DMS153 treated with DMSO at 0.1 percent for 48 hours (cell line): Measurements from ENCODE around the gene NME5.
"Not testable (repeated sequence)": the region's sequence is repeated elsewhere in the genome, so short reads cannot be mapped to it uniquely, and the experiment has no call there.

Experiments used
- DNase-seq: peaks from one replicate; lab custom pipeline; 2025; ENCODE audit not compliant: unreplicated experiment; lab: John Stamatoyannopoulos, UW

The NME5 gene

DNA sequence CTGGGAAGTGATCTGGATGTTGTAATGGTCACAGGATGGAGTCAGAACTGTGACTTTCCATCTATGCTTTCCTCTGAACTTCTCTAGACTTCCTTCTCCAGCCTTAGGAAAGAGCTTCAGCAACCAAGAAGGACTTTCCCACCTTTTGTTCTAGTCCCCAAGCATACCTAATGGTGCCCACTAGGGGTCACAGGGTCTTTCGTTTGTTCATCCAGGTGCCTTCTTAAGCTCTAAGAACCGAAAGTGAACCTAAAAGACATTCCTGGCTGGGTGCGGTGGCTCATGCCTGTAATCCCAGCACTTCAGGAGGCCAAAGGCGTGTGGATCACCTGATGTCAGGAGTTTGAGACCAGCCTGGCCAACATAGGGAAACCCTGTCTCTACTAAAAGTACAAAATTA is 57.2 kb downstream of the NME5 start:
- DNase-seq = no peak

DNA sequence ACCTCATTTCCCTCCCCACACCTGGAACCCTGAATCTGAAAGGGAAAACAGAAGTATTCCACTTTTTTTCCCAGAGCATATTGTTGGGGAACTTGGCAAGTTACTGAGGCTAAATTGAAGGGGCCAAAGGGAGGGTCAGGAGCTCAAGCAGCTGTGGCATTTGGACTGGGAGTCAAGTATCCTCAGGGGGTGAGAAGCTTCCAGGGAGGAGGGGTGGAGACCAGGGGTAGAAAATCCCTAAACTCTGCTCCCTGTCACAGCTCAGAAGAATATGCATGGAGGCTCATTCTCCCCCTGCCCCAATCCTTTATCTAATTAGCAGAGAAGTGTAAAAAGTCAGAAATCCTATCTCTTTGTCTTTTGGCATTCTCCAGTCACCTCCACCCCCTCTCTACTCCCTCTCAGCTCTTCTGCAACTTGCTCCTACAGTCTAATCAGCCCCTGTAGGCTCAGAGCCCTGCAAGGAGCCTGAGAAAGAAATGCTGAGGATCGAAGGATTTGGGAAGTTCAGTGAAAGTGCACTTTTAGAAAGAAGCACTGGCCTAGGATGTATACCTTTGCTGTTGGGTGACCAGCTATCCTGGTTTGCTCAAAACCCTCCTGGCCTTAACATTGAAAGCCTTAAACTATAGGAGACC is 61.1 kb downstream of the NME5 start:
- DNase-seq = no peak

DNA sequence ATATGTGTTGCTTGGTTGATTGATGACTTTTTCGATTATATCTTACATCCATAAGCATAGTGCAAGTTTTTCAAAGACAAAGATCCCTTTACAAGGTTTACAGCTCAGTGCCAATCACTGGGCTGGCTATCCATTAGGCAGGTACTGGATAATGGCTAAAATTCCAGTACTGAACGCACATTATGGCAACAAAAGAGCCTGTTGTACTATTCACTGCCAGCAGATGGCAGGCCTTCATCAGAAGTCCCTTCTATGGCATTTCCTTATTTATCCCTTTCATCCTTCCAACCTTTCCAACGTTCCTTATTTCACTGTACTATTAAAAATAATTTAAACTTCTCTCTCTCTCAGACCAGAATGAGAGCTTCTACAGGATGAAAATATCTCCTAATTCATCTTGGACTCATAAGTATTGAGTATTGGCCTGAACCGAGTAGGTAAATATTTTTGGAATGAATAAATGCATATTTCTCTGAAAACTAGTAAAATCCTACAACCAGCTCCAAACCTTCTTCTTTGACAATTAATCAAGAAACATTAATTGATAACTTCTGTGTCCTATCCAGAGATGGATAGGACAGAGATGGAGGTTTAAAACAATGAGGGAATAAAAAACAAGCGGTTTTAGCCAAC is 62.0 kb downstream of the NME5 start:
- DNase-seq = peak; percentile 4

DNA sequence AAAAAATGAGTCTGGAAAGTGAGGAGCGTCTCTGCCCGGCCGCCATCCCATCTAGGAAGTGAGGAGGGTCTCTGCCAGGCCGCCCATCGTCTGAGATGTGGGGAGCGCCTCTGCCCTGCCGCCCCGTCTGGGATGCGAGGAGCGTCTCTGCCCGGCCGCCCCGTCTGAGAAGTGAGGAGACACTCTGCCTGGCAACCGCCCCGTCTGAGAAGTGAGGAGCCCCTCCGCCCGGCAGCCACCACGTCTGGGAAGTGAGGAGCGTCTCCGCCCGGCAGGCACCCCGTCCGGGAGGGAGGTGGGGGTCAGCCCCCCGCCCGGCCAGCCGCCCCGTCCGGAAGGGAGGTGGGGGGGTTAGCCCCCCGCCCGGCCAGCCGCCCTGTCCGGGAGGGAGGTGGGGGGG is 69.2 kb downstream of the NME5 start:
- DNase-seq = not testable (repeated sequence)

DNA sequence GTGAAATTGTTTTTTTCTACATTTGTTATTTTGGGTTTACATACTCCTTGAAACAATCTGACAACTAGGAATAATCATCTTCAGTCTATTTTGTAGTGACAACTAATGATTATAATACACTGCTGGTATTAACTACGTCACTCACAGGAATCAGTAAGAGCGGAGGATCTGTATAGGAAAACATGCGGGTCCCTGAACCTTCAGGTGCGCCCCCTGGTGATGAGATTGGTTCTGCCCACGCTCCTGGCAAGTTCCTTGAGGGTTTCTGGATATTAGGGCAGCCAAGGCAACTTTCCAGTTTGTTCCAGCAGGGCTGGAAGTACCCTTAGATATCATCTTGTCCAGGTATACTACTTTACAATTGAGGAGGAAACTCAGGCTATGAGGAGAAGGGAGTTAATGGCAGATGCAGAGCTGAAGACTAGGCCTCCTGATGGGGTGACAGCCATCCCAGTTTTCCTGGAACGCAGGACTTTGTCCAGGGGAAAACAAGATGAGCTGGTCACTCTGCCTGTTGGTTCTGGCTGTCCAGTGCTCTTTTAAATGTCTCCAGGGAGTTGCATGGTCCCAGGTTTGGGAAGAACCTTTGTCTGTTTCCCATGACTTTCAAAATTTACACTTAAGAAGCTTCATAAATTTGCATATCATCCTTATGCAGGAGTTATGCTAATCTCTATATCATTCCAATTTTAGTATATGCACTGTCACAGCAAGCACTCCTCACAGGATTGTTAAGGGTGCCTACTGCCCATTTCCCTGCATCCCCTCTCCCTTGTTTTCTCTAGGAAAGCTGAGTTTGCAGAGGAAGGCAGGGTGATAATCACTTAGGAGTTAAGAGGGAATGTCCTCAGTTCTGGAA is 70.3 kb downstream of the NME5 start:
- peak; percentile 0 for DNase-seq

DNA sequence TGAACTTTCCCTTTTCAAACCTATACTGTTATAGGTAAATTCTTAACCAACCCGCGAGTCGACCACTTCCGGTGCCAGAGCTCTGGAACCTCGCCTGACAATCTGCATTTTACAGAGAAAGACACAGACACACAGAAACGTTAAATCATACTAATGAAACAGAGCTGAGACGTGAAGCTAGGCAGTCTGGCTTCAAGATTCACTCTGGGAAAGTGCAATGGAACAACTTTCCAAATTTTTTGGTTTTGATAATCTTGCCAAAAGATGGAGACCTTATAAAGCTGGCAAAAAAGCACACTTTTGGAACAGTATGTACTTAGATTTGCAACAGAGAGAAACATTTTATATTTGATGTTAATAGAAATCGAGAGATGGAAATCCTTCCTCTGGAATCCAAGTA is 71.3 kb downstream of the NME5 start:
- no peak for DNase-seq
